ES-I3 (cell line): ENCODE measurements around the gene SUCO.
A peak's percentile ranks its signal among the peaks of the same experiment; 100 is the strongest.
"Not testable (repeated sequence)": the region's sequence is repeated elsewhere in the genome, so short reads cannot be mapped to it uniquely, and the experiment has no call there.

Experiments used
- H3K36me3 ChIP-seq: 2 replicates; pipeline ENCODE4 v1.6.1; 2013; ENCODE audit warnings: mild to moderate bottlenecking, low read length, control low read depth, moderate library complexity; ENCODE audit not compliant: insufficient read depth
- H3K4me1 ChIP-seq: 2 replicates; pipeline ENCODE4 v1.6.1; 2013; ENCODE audit warnings: mild to moderate bottlenecking, control low read depth, low read length; ENCODE audit not compliant: insufficient read depth
- H3K9ac ChIP-seq: 2 replicates; pipeline ENCODE4 v1.6.1; 2013; ENCODE audit warnings: low read depth, mild to moderate bottlenecking, low read length, moderate library complexity
- H3K9me3 ChIP-seq: 2 replicates; pipeline ENCODE4 v1.6.1; 2013; ENCODE audit warnings: mild to moderate bottlenecking, low read length, moderate library complexity; ENCODE audit not compliant: control insufficient read depth, insufficient read depth

The SUCO gene, protein sequence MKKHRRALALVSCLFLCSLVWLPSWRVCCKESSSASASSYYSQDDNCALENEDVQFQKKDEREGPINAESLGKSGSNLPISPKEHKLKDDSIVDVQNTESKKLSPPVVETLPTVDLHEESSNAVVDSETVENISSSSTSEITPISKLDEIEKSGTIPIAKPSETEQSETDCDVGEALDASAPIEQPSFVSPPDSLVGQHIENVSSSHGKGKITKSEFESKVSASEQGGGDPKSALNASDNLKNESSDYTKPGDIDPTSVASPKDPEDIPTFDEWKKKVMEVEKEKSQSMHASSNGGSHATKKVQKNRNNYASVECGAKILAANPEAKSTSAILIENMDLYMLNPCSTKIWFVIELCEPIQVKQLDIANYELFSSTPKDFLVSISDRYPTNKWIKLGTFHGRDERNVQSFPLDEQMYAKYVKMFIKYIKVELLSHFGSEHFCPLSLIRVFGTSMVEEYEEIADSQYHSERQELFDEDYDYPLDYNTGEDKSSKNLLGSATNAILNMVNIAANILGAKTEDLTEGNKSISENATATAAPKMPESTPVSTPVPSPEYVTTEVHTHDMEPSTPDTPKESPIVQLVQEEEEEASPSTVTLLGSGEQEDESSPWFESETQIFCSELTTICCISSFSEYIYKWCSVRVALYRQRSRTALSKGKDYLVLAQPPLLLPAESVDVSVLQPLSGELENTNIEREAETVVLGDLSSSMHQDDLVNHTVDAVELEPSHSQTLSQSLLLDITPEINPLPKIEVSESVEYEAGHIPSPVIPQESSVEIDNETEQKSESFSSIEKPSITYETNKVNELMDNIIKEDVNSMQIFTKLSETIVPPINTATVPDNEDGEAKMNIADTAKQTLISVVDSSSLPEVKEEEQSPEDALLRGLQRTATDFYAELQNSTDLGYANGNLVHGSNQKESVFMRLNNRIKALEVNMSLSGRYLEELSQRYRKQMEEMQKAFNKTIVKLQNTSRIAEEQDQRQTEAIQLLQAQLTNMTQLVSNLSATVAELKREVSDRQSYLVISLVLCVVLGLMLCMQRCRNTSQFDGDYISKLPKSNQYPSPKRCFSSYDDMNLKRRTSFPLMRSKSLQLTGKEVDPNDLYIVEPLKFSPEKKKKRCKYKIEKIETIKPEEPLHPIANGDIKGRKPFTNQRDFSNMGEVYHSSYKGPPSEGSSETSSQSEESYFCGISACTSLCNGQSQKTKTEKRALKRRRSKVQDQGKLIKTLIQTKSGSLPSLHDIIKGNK (N-terminal part only)

DNA sequence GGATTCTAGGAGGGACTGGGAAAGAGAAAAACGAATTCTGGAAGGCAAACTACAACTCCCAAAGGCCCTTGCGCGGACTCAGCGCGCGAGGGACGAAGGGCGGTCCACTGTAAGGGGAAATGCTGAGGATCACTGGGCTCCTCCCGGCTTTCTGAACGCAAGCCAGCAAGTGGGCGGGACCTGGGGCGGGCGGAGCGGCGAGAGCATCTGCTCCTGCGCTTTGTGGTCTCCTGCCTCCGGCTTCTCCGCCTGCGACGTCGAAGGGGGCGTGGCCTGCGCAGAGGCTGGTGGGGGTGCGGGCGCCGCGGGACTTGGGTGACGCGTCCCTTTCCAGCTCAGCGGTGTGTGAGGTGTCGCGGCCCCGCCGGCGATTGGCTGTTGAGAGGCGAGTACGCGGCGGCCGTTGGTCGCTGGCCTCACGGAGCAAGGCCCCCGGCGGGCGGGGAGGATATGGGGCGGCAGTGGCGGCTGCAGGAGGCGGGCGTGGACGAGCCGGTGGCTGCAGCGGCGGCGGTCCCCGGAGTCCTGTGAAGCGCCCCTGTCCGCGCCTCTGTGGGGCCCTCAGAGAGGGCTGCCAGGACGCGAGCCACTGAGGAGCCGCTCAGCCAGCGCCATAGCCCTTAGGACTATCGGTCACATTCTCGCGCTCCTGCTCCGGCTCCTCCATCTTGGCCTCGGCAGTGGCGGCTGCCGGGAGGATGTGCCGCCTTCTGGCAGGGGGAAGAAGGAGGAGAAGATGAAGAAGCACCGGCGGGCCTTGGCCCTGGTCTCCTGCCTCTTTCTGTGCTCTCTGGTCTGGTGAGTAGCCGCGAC is at the start of gene SUCO:
Gene SUCO, plus strand, starts transcription at position 451 of the 813 bp plus-strand sequence. Its CDS starts 286 bp downstream, at position 737.
- H3K9ac ChIP-seq, result peak within 1 kb of the TSS; percentile 80
- H3K36me3 ChIP-seq, result no peaks in the 10 kb centered on the region
- no peaks in the 10 kb centered on the region for H3K9me3 ChIP-seq
- peaks cover 29% of the 10 kb centered on the region; the same call in 1 of the 2 replicates for H3K4me1 ChIP-seq

DNA sequence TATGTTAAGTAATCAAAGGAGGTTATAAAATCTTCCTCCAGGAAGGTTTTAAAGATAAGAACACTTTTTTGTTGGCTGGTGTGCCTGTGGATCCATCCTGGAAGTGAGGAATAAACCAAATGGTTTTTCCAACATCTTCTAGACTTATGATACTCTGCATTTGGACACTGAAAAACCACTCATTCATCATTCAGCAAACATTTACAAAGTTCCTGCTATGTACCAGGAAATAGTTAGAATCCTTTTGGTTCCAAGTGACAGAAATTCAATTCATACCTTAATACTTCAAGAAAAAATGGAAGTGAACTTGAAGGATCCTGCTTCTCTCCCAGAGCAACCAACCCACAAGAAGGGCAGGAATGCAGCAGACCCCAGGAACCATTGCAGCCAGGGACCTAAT is 49.5 kb upstream of the SUCO start:
- Histone ChIP-seq H3K36me3 (no peaks in the 10 kb centered on the region), H3K4me1 (no peaks in the 10 kb centered on the region), H3K9me3 (no peaks in the 10 kb centered on the region), H3K9ac (no peak overlapping the region)

- Histone ChIP-seq H3K36me3 (no peaks in the 10 kb centered on the region), H3K4me1 (no peaks in the 10 kb centered on the region), H3K9me3 (no peaks in the 10 kb centered on the region), H3K9ac (no peak overlapping the region)
Measured at GRCh38 chr1:172484252-172484651, 48.7 kb upstream of the SUCO start.

GRCh38 chr1:172485626-172486025 is 47.3 kb upstream of the SUCO start:
- no peaks in the 10 kb centered on the region for H3K36me3 ChIP-seq
- H3K9me3 ChIP-seq, result no peaks in the 10 kb centered on the region
- no peak overlapping the region for H3K9ac ChIP-seq
- H3K4me1 ChIP-seq, result no peaks in the 10 kb centered on the region

DNA sequence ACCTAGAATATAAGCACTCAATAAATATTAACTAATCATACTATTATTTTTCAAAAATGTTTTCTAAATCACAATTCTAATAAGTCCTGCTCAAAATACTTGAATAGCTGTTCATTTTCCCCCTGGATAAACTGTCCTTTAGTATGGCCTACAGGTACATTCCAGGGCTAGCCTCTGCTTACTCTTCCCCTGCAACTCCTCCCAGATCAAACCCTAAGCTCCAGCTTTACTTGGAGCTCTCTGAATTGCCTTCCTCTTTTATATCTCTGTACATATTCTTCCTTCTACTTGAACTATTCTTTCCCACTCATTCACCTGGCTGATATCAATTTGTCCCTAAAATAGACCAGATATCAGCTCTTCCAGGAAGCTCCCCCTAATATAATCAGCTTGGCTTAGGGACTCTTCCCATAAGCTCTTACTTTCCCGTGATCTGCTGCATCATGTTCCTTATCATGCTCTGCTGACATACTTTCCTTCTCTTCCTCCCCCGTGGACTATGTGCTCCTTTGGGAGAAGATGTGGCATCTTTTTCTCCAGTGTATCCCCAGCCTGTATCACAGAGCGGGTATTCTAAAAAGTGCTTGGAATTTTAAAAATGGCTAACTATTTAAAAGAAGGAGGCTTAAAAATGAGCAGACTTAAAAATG is 46.0 kb upstream of the SUCO start:
- H3K4me1 ChIP-seq, result no peaks in the 10 kb centered on the region

GRCh38 chr1:172487550-172487949 is 45.4 kb upstream of the SUCO start:
- Histone ChIP-seq H3K36me3 (no peaks in the 10 kb centered on the region), H3K9me3 (no peaks in the 10 kb centered on the region), H3K4me1 (no peaks in the 10 kb centered on the region), H3K9ac (no peak overlapping the region)

More for the DNA sequence above, 46.0 kb upstream of the SUCO start:
- H3K36me3 ChIP-seq, result no peaks in the 10 kb centered on the region
- H3K9me3 ChIP-seq, result no peaks in the 10 kb centered on the region
- no peak overlapping the region for H3K9ac ChIP-seq

GRCh38 chr1:172488393-172488792 is 44.6 kb upstream of the SUCO start:
- Histone ChIP-seq H3K36me3 (no peaks in the 10 kb centered on the region), H3K4me1 (no peaks in the 10 kb centered on the region), H3K9ac (no peak overlapping the region), H3K9me3 (no peaks in the 10 kb centered on the region)

DNA sequence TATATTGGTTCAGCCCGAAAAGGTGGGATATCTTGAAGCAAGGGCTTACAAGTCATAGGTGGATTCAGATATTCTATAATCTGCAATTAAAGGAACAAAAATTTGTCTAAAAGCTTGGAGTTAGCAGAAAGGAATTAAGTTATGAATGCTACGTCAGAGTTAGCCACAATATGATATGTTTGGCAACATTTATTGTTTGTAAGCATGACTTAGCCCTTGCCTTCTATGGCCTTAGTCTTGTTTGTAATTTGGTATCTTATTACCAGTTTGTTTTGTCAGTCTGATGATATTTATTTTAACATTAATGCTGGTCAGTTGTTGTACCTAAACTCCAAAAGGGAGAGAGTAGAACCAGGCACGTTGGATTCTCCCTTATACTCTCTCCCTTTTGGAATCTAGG is 43.1 kb upstream of the SUCO start:
- H3K36me3 ChIP-seq, result no peaks in the 10 kb centered on the region
- H3K9me3 ChIP-seq, result no peaks in the 10 kb centered on the region
- H3K4me1 ChIP-seq, result no peaks in the 10 kb centered on the region
- no peak overlapping the region for H3K9ac ChIP-seq

- H3K36me3 ChIP-seq, result no peaks in the 10 kb centered on the region
- no peak overlapping the region for H3K9ac ChIP-seq
- no peaks in the 10 kb centered on the region for H3K9me3 ChIP-seq
- peaks cover 5% of the 10 kb centered on the region; the same call in 1 of the 2 replicates for H3K4me1 ChIP-seq
Measured at GRCh38 chr1:172492421-172492820, 40.5 kb upstream of the SUCO start.

- Histone ChIP-seq H3K9ac (no peak overlapping the region), H3K9me3 (no peaks in the 10 kb centered on the region), H3K4me1 (peaks cover 5% of the 10 kb centered on the region; the same call in 1 of the 2 replicates), H3K36me3 (no peaks in the 10 kb centered on the region)
Measured at GRCh38 chr1:172494166-172494565, 38.8 kb upstream of the SUCO start.

- not testable (repeated sequence) for H3K9ac ChIP-seq, H3K36me3 ChIP-seq, H3K9me3 ChIP-seq
- H3K4me1 ChIP-seq, result peaks cover 11% of the 10 kb centered on the region; the same call in 1 of the 2 replicates
Measured at GRCh38 chr1:172496127-172496526, 36.8 kb upstream of the SUCO start.

- no peak overlapping the region for H3K9ac ChIP-seq
- H3K9me3 ChIP-seq, result no peaks in the 10 kb centered on the region
- peaks cover 11% of the 10 kb centered on the region; the same call in 1 of the 2 replicates for H3K4me1 ChIP-seq
- H3K36me3 ChIP-seq, result no peaks in the 10 kb centered on the region
Measured at GRCh38 chr1:172496678-172497077, 36.3 kb upstream of the SUCO start.

GRCh38 chr1:172497230-172497629 is 35.7 kb upstream of the SUCO start:
- peaks cover 11% of the 10 kb centered on the region; the same call in 1 of the 2 replicates for H3K4me1 ChIP-seq
- no peaks in the 10 kb centered on the region for H3K9me3 ChIP-seq
- no peaks in the 10 kb centered on the region for H3K36me3 ChIP-seq
- H3K9ac ChIP-seq, result no peak overlapping the region
